ENCODE measurements around the gene TRIP13. TPM values are rescaled to one million over a fixed set of nuclear protein-coding genes. Genes with fewer than 3 reads are reported as not detected.

TRIP13 gene
- polyA plus RNA-seq, 1 experiment = 20.4 TPM

- CTCF ChIA-PET = interaction anchor here (0.8 to 1.6 kb wide), 5 partner anchors 15 to 681 kb away, joined by 3 to 4 read pairs (median 3); no protein-coding TSS in a partner anchor
- Histone ChIP-seq H3K27me3 (ENCODE audit: control insufficient read depth, insufficient read depth, low read length) (peaks cover 54% of the 10 kb centered on the region), H3K4me3 (ENCODE audit: low read depth, low read length) (no peak overlapping the region), H3K36me3 (ENCODE audit: control insufficient read depth, insufficient read depth, low read length) (no peaks in the 10 kb centered on the region)
- no peak for TF ChIP-seq CTCF (IDR thresholded peaks at IDR 0.05; ENCODE audit: insufficient read depth, low read depth, low read length)
- POLR2A ChIA-PET = no interaction called here
- DNase-seq (ENCODE audit: low read depth) = peak; percentile 70
Observed at GRCh38 chr5:963673-964531, 71.2 kb downstream of the TRIP13 start.

- TF ChIP-seq CTCF (IDR thresholded peaks at IDR 0.05; ENCODE audit: insufficient read depth, low read depth, low read length) = no peak
Observed at GRCh38 chr5:964821-965220, 72.1 kb downstream of the TRIP13 start.

GRCh38 chr5:965604-966344, 73.1 kb downstream of the TRIP13 start:
- DNase-seq (ENCODE audit: low read depth) = no peak
- Histone ChIP-seq H3K27me3 (ENCODE audit: control insufficient read depth, insufficient read depth, low read length) (peaks cover 62% of the 10 kb centered on the region), H3K4me3 (ENCODE audit: low read depth, low read length) (no peak overlapping the region), H3K36me3 (ENCODE audit: control insufficient read depth, insufficient read depth, low read length) (no peaks in the 10 kb centered on the region)
- ChIA-PET CTCF (interaction anchor here (0.7 to 1.8 kb wide), 3 partner anchors 8 to 679 kb away, joined by 3 to 8 read pairs (median 4); no protein-coding TSS in a partner anchor), POLR2A (no interaction called here)
- no peak for TF ChIP-seq CTCF (IDR thresholded peaks at IDR 0.05; ENCODE audit: insufficient read depth, low read depth, low read length)

More at GRCh38 chr5:964821-965220, 72.1 kb downstream of the TRIP13 start:
- Histone ChIP-seq H3K27me3 (ENCODE audit: control insufficient read depth, insufficient read depth, low read length) (peaks cover 58% of the 10 kb centered on the region), H3K4me3 (ENCODE audit: low read depth, low read length) (no peak overlapping the region), H3K36me3 (ENCODE audit: control insufficient read depth, insufficient read depth, low read length) (no peaks in the 10 kb centered on the region)
- POLR2A ChIA-PET = no interaction called here
- CTCF ChIA-PET = interaction anchor here (1.6 kb wide), 1 partner anchor 680 kb away, joined by 4 read pairs; no protein-coding TSS in a partner anchor
- no peak for DNase-seq (ENCODE audit: low read depth)

- H3K4me3 ChIP-seq (ENCODE audit: low read depth, low read length) = no peak overlapping the region
- DNase-seq (ENCODE audit: low read depth) = no peak
- no peak for TF ChIP-seq CTCF (IDR thresholded peaks at IDR 0.05; ENCODE audit: insufficient read depth, low read depth, low read length)
- peaks cover 59% of the 10 kb centered on the region for H3K27me3 ChIP-seq (ENCODE audit: control insufficient read depth, insufficient read depth, low read length)
- CTCF ChIA-PET = interaction anchor here (0.7 to 1.8 kb wide), 3 partner anchors 9 to 201 kb away, joined by 3 to 8 read pairs (median 3); no protein-coding TSS in a partner anchor
- POLR2A ChIA-PET = no interaction called here
- no peaks in the 10 kb centered on the region for H3K36me3 ChIP-seq (ENCODE audit: control insufficient read depth, insufficient read depth, low read length)
Observed at GRCh38 chr5:966345-966710, 73.6 kb downstream of the TRIP13 start.

GRCh38 chr5:966941-967340, 74.3 kb downstream of the TRIP13 start:
- ChIA-PET CTCF (interaction anchor here (1.0 to 1.8 kb wide), 2 partner anchors 10 to 12 kb away, joined by 3 to 8 read pairs; no protein-coding TSS in a partner anchor), POLR2A (no interaction called here)
- H3K27me3 ChIP-seq (ENCODE audit: control insufficient read depth, insufficient read depth, low read length) = peaks cover 57% of the 10 kb centered on the region
- no peak overlapping the region for H3K4me3 ChIP-seq (ENCODE audit: low read depth, low read length)
- no peaks in the 10 kb centered on the region for H3K36me3 ChIP-seq (ENCODE audit: control insufficient read depth, insufficient read depth, low read length)
- DNase-seq (ENCODE audit: low read depth) = no peak
- TF ChIP-seq CTCF (IDR thresholded peaks at IDR 0.05; ENCODE audit: insufficient read depth, low read depth, low read length) = no peak
